Measurements from ENCODE around the gene ATN1.

GRCh38 chr12:6977653-6978052 lies 49.9 kb downstream of the ATN1 start:
- TF ChIP-seq EZH2 (IDR thresholded peaks at IDR 0.05) (no peak), POLR2AphosphoS5 (IDR thresholded peaks at IDR 0.05; ENCODE audit: borderline replicate concordance, low read depth, low read length) (no peak; the same call in 1 of the 2 replicates)

Measured in SK-N-MC (cell line).